K562 (cell line): ENCODE data around the gene TNPO2.

Experiments used
- BRF2 ChIP-seq: IDR thresholded peaks from 3 replicates; pipeline ENCODE4 v1.6.1; 2011; ENCODE audit warnings: borderline replicate concordance, mild to moderate bottlenecking; ENCODE audit not compliant: insufficient read length, insufficient read depth
- CTCF ChIP-seq, 3 experiments: IDR thresholded peaks in 2 of 3; conservative IDR thresholded peaks in 1 of 3; 2 replicates each; pipeline ENCODE4 v1.5.1; 2011 to 2012; ENCODE audit warnings: low read length in 3 of 3, mild to moderate bottlenecking in 3 of 3, control low read depth in 2 of 3, improper control_type of control experiment in 1 of 3, inconsistent platforms in 1 of 3, low read depth in 1 of 3, mixed read lengths in 1 of 3, moderate library complexity in 1 of 3; ENCODE audit not compliant: insufficient read depth in 2 of 3
- GTF2F1 ChIP-seq: IDR thresholded peaks from 2 replicates; pipeline ENCODE4 v1.6.1; 2011; ENCODE audit warnings: low read depth, low read length, improper control_type of control experiment
- HNRNPH1 ChIP-seq: fragments of 200-400 bp; formaldehyde crosslinking; optimal IDR thresholded peaks from 2 replicates; pipeline ENCODE3; 2017; ENCODE audit warnings: low read depth, mild to moderate bottlenecking, low read length, moderate library complexity
- PRDM10 ChIP-seq: fragments of 450-650 bp; IDR thresholded peaks from 2 replicates; pipeline ENCODE4 v1.6.1; 2018; ENCODE audit not compliant: partially characterized antibody
- RCOR1 ChIP-seq, 2 experiments: IDR thresholded peaks; 2 replicates each; pipeline ENCODE4 v1.6.1; 2012; ENCODE audit warnings: low read depth in 2 of 2, low read length in 2 of 2, borderline replicate concordance in 1 of 2, improper control_type of control experiment in 1 of 2
- TCF7 ChIP-seq: sonication (generic); IDR thresholded peaks from 2 replicates; pipeline ENCODE4 v1.6.1; 2016; ENCODE audit warnings: antibody characterized with exemption, borderline replicate concordance
- ZBTB26 ChIP-seq: fragments of 450-650 bp; formaldehyde crosslinking; IDR thresholded peaks from 2 replicates; pipeline ENCODE4 v1.4.0; 2022; ENCODE audit warnings: missing genetic modification characterization
- ZNF324 ChIP-seq: fragments of 250-450 bp; sonication (Bioruptor Pico); IDR thresholded peaks from 2 replicates; pipeline ENCODE4 v1.4.0; 2020; ENCODE audit warnings: mild to moderate bottlenecking

GRCh38 chr19:12689581-12690216, 34.0 kb downstream of the TNPO2 start:
- TF ChIP-seq PRDM10 (no peak), ZNF324 (CRISPR knock-in tag) (no peak), BRF2 (no peak), HNRNPH1 (no peak), RCOR1 (IDR thresholded peaks at IDR 0.05; ENCODE audit: borderline replicate concordance in 1 of 2, low read depth in 2 of 2, low read length in 2 of 2) (no peak), ZBTB26 (no peak), TCF7 (no peak), GTF2F1 (no peak), CTCF (IDR thresholded peaks at IDR 0.05 in 2 of 3, conservative IDR thresholded peaks at IDR 0.05 in 1 of 3; ENCODE audit: insufficient read depth in 2 of 3, low read depth in 1 of 3, low read length in 3 of 3) (no peak)
